Memory B cell (primary cell): ENCODE measurements around the gene TFF1.

Experiments used
- ATAC-seq: fragments of 150-1000 bp; cut with Tn5 transposase; 2 replicates; pipeline ENCODE4 v1.10.0; 2021; ENCODE audit warnings: low read depth, mild to moderate bottlenecking, moderate library complexity
- DNase-seq, 2 donors: peaks; one replicate each; pipeline ENCODE4 v3.0.0; 2022; ENCODE audit warnings: low spot score in 2 of 2
- H3K27ac Mint-ChIP-seq: one replicate; pipeline ENCODE4 v1.8.0; 2022; ENCODE audit warnings: mild to moderate bottlenecking, moderate library complexity, mixed read lengths
- H3K27me3 Mint-ChIP-seq: one replicate; pipeline ENCODE4 v1.8.0; 2022; ENCODE audit warnings: mixed read lengths
- H3K36me3 Mint-ChIP-seq: one replicate; pipeline ENCODE4 v1.8.0; 2022; ENCODE audit warnings: mild to moderate bottlenecking, mixed read lengths
- H3K4me1 Mint-ChIP-seq: one replicate; pipeline ENCODE4 v1.8.0; 2022; ENCODE audit warnings: mixed read lengths
- H3K4me3 Mint-ChIP-seq: one replicate; pipeline ENCODE4 v1.8.0; 2022; ENCODE audit warnings: mild to moderate bottlenecking, moderate library complexity, mixed read lengths
- H3K9me3 Mint-ChIP-seq: one replicate; pipeline ENCODE4 v1.8.0; 2022; ENCODE audit warnings: mixed read lengths

Gene TFF1

GRCh38 chr21:42343963-42344510, 22.3 kb downstream of the TFF1 start:
- Mint-ChIP-seq H3K9me3 (no peaks in the 10 kb centered on the region), H3K27ac (no peak overlapping the region), H3K4me1 (no peaks in the 10 kb centered on the region), H3K27me3 (peaks cover 4% of the 10 kb centered on the region), H3K4me3 (no peak overlapping the region), H3K36me3 (no peaks in the 10 kb centered on the region)
- DNase-seq (no peak), ATAC-seq (no peak)

- H3K27ac Mint-ChIP-seq: no peak overlapping the region
- no peak overlapping the region for H3K4me3 Mint-ChIP-seq
- no peaks in the 10 kb centered on the region for H3K9me3 Mint-ChIP-seq
- H3K27me3 Mint-ChIP-seq: peaks cover 4% of the 10 kb centered on the region
- H3K4me1 Mint-ChIP-seq: no peaks in the 10 kb centered on the region
- no peak for DNase-seq
- ATAC-seq: no peak
- H3K36me3 Mint-ChIP-seq: no peaks in the 10 kb centered on the region
Measured at GRCh38 chr21:42343556-42343955, 22.8 kb downstream of the TFF1 start.

- peaks cover under 1% of the 10 kb centered on the region for H3K4me1 Mint-ChIP-seq
- H3K27ac Mint-ChIP-seq: no peak overlapping the region
- no peaks in the 10 kb centered on the region for H3K36me3 Mint-ChIP-seq
- DNase-seq: no peak
- H3K9me3 Mint-ChIP-seq: no peaks in the 10 kb centered on the region
- no peak for ATAC-seq
- no peak overlapping the region for H3K4me3 Mint-ChIP-seq
- H3K27me3 Mint-ChIP-seq: peaks cover 4% of the 10 kb centered on the region
Measured at GRCh38 chr21:42343101-42343500, 23.2 kb downstream of the TFF1 start.

- H3K27ac Mint-ChIP-seq: no peak overlapping the region
- H3K36me3 Mint-ChIP-seq: no peaks in the 10 kb centered on the region
- DNase-seq (no peak), ATAC-seq (no peak)
- H3K9me3 Mint-ChIP-seq: no peaks in the 10 kb centered on the region
- H3K4me3 Mint-ChIP-seq: no peak overlapping the region
- peaks cover 7% of the 10 kb centered on the region for H3K4me1 Mint-ChIP-seq
- H3K27me3 Mint-ChIP-seq: peaks cover 8% of the 10 kb centered on the region
Measured at GRCh38 chr21:42341776-42342542, 24.4 kb downstream of the TFF1 start.

- ATAC-seq (no peak), DNase-seq (no peak)
- Mint-ChIP-seq H3K9me3 (no peaks in the 10 kb centered on the region), H3K27ac (peak overlapping the region; percentile 12), H3K27me3 (peaks cover 8% of the 10 kb centered on the region), H3K4me1 (peaks cover 7% of the 10 kb centered on the region), H3K4me3 (no peak overlapping the region), H3K36me3 (no peaks in the 10 kb centered on the region)
Measured at GRCh38 chr21:42340187-42341050, 25.9 kb downstream of the TFF1 start.

GRCh38 chr21:42338729-42339715, 27.3 kb downstream of the TFF1 start:
- no peaks in the 10 kb centered on the region for H3K36me3 Mint-ChIP-seq
- H3K4me3 Mint-ChIP-seq: no peak overlapping the region
- no peaks in the 10 kb centered on the region for H3K9me3 Mint-ChIP-seq
- DNase-seq: no peak
- H3K27me3 Mint-ChIP-seq: peaks cover 8% of the 10 kb centered on the region
- H3K4me1 Mint-ChIP-seq: peaks cover 7% of the 10 kb centered on the region
- no peak for ATAC-seq
- H3K27ac Mint-ChIP-seq: peak overlapping the region; percentile 62

GRCh38 chr21:42337830-42338728, 28.3 kb downstream of the TFF1 start:
- no peak overlapping the region for H3K27ac Mint-ChIP-seq
- H3K4me1 Mint-ChIP-seq: peaks cover 7% of the 10 kb centered on the region
- no peaks in the 10 kb centered on the region for H3K36me3 Mint-ChIP-seq
- H3K4me3 Mint-ChIP-seq: no peak overlapping the region
- DNase-seq (peak; percentile 75 to 76), ATAC-seq (peak; percentile 99)
- no peaks in the 10 kb centered on the region for H3K9me3 Mint-ChIP-seq
- peaks cover 10% of the 10 kb centered on the region for H3K27me3 Mint-ChIP-seq

- Mint-ChIP-seq H3K27ac (no peak overlapping the region), H3K4me3 (no peak overlapping the region), H3K9me3 (no peaks in the 10 kb centered on the region), H3K27me3 (peaks cover 12% of the 10 kb centered on the region), H3K4me1 (peaks cover 7% of the 10 kb centered on the region), H3K36me3 (no peaks in the 10 kb centered on the region)
- DNase-seq (no peak), ATAC-seq (no peak)
Measured at GRCh38 chr21:42337276-42337675, 29.1 kb downstream of the TFF1 start.

- ATAC-seq: peak; percentile 20
- Mint-ChIP-seq H3K4me1 (peaks cover 7% of the 10 kb centered on the region), H3K27me3 (peaks cover 18% of the 10 kb centered on the region), H3K36me3 (peaks cover 8% of the 10 kb centered on the region), H3K27ac (no peak overlapping the region), H3K9me3 (peaks cover 7% of the 10 kb centered on the region), H3K4me3 (no peak overlapping the region)
- no peak for DNase-seq
Measured at GRCh38 chr21:42336054-42336453, 30.3 kb downstream of the TFF1 start.

GRCh38 chr21:42332557-42333317, 33.6 kb downstream of the TFF1 start:
- Mint-ChIP-seq H3K4me3 (no peak overlapping the region), H3K27me3 (peaks cover 19% of the 10 kb centered on the region), H3K36me3 (peaks cover 12% of the 10 kb centered on the region), H3K9me3 (peaks cover 11% of the 10 kb centered on the region), H3K27ac (no peak overlapping the region), H3K4me1 (peaks cover 6% of the 10 kb centered on the region)
- no peak for ATAC-seq
- no peak for DNase-seq

- Mint-ChIP-seq H3K4me1 (peaks cover 2% of the 10 kb centered on the region), H3K9me3 (peaks cover 11% of the 10 kb centered on the region), H3K27ac (no peak overlapping the region), H3K4me3 (no peak overlapping the region), H3K27me3 (peaks cover 16% of the 10 kb centered on the region), H3K36me3 (peaks cover 12% of the 10 kb centered on the region)
- DNase-seq: no peak
- no peak for ATAC-seq
Measured at GRCh38 chr21:42331660-42332059, 34.7 kb downstream of the TFF1 start.
